ENCODE data around the gene RER1. TPM values are rescaled to one million over a fixed set of nuclear protein-coding genes. Genes with fewer than 3 reads are reported as not detected.
A peak's percentile ranks its signal among the peaks of the same experiment; 100 is the strongest.

The RER1 gene
- total and polyA plus RNA-seq, 5 donors from 2014 or later = 91.3 to 184 (median 164) TPM

- Mint-ChIP-seq H3K4me3 (no peak overlapping the region), H3K4me1 (peaks cover 0 to 58% (median 30%) of the 10 kb centered on the region in 4 donors), H3K9me3 (no peaks in the 10 kb centered on the region), H3K36me3 (peaks cover 15% of the 10 kb centered on the region), H3K27ac (peak overlapping the region in 1 of 3 donors; percentile 52), H3K27me3 (no peaks in the 10 kb centered on the region)
- no peak for DNase-seq
- H3K27me3 ChIP-seq (ENCODE audit: control insufficient read depth, insufficient read depth, low read length) = no peaks in the 10 kb centered on the region
- H3K36me3 ChIP-seq (ENCODE audit: control insufficient read depth, insufficient read depth, low read length) = peaks cover 52% of the 10 kb centered on the region
- peaks cover 32% of the 10 kb centered on the region for H3K4me1 ChIP-seq (ENCODE audit: control insufficient read depth, insufficient read depth, low read length, poor library complexity, severe bottlenecking)
- no peak for ATAC-seq (ENCODE audit: low read depth in 2 of 2)
- no peak overlapping the region for H3K27ac ChIP-seq (ENCODE audit: insufficient read depth, low read length, poor library complexity, severe bottlenecking)
- no peaks in the 10 kb centered on the region for H3K9me3 ChIP-seq (ENCODE audit: control insufficient read depth in 2 of 2, low read length in 2 of 2)
- H3K4me3 ChIP-seq (ENCODE audit: low read depth, low read length) = no peak overlapping the region
Observed at GRCh38 chr1:2394761-2395160, 3.1 kb downstream of the RER1 start.

GRCh38 chr1:2395245-2395644 lies 3.6 kb downstream of the RER1 start:
- Mint-ChIP-seq H3K27me3 (no peaks in the 10 kb centered on the region), H3K4me1 (peaks cover 0 to 53% (median 30%) of the 10 kb centered on the region in 4 donors), H3K36me3 (peaks cover 15% of the 10 kb centered on the region), H3K4me3 (peak overlapping the region in 1 of 4 donors; percentile 27), H3K27ac (peak overlapping the region in 1 of 3 donors; percentile 6), H3K9me3 (no peaks in the 10 kb centered on the region)
- H3K36me3 ChIP-seq (ENCODE audit: control insufficient read depth, insufficient read depth, low read length) = peaks cover 57% of the 10 kb centered on the region
- DNase-seq (no peak), ATAC-seq (ENCODE audit: low read depth in 2 of 2) (no peak)
- H3K27ac ChIP-seq (ENCODE audit: insufficient read depth, low read length, poor library complexity, severe bottlenecking) = no peak overlapping the region
- peaks cover 32% of the 10 kb centered on the region for H3K4me1 ChIP-seq (ENCODE audit: control insufficient read depth, insufficient read depth, low read length, poor library complexity, severe bottlenecking)
- H3K27me3 ChIP-seq (ENCODE audit: control insufficient read depth, insufficient read depth, low read length) = no peaks in the 10 kb centered on the region
- H3K9me3 ChIP-seq (ENCODE audit: control insufficient read depth in 2 of 2, low read length in 2 of 2) = no peaks in the 10 kb centered on the region
- no peak overlapping the region for H3K4me3 ChIP-seq (ENCODE audit: low read depth, low read length)

GRCh38 chr1:2396059-2396458 lies 4.4 kb downstream of the RER1 start:
- DNase-seq (no peak), ATAC-seq (ENCODE audit: low read depth in 2 of 2) (no peak)
- no peak overlapping the region for H3K27ac Mint-ChIP-seq
- H3K9me3 Mint-ChIP-seq = no peaks in the 10 kb centered on the region
- Histone ChIP-seq H3K9me3 (ENCODE audit: control insufficient read depth in 2 of 2, low read length in 2 of 2) (no peaks in the 10 kb centered on the region), H3K27ac (ENCODE audit: insufficient read depth, low read length, poor library complexity, severe bottlenecking) (no peak overlapping the region), H3K36me3 (ENCODE audit: control insufficient read depth, insufficient read depth, low read length) (peaks cover 63% of the 10 kb centered on the region), H3K4me3 (ENCODE audit: low read depth, low read length) (no peak overlapping the region), H3K4me1 (ENCODE audit: control insufficient read depth, insufficient read depth, low read length, poor library complexity, severe bottlenecking) (peaks cover 25% of the 10 kb centered on the region), H3K27me3 (ENCODE audit: control insufficient read depth, insufficient read depth, low read length) (no peaks in the 10 kb centered on the region)
- peaks cover 21% of the 10 kb centered on the region for H3K36me3 Mint-ChIP-seq
- peaks cover 0 to 51% (median 33%) of the 10 kb centered on the region in 4 donors for H3K4me1 Mint-ChIP-seq
- no peaks in the 10 kb centered on the region for H3K27me3 Mint-ChIP-seq
- no peak overlapping the region for H3K4me3 Mint-ChIP-seq

- H3K4me3 ChIP-seq (ENCODE audit: low read depth, low read length) = no peak overlapping the region
- no peaks in the 10 kb centered on the region for H3K27me3 ChIP-seq (ENCODE audit: control insufficient read depth, insufficient read depth, low read length)
- H3K27ac ChIP-seq (ENCODE audit: insufficient read depth, low read length, poor library complexity, severe bottlenecking) = no peak overlapping the region
- peaks cover 65% of the 10 kb centered on the region for H3K36me3 ChIP-seq (ENCODE audit: control insufficient read depth, insufficient read depth, low read length)
- no peak for ATAC-seq (ENCODE audit: low read depth in 2 of 2)
- Mint-ChIP-seq H3K4me3 (peak overlapping the region in 1 of 4 donors; percentile 56), H3K9me3 (no peaks in the 10 kb centered on the region), H3K27ac (peak overlapping the region in 1 of 3 donors; percentile 56), H3K4me1 (peaks cover 0 to 53% (median 33%) of the 10 kb centered on the region in 4 donors), H3K36me3 (peaks cover 21% of the 10 kb centered on the region), H3K27me3 (no peaks in the 10 kb centered on the region)
- no peaks in the 10 kb centered on the region for H3K9me3 ChIP-seq (ENCODE audit: control insufficient read depth in 2 of 2, low read length in 2 of 2)
- DNase-seq = no peak
- peaks cover 25% of the 10 kb centered on the region for H3K4me1 ChIP-seq (ENCODE audit: control insufficient read depth, insufficient read depth, low read length, poor library complexity, severe bottlenecking)
Observed at GRCh38 chr1:2396476-2396875, 4.8 kb downstream of the RER1 start.

GRCh38 chr1:2397007-2397679 lies 5.5 kb downstream of the RER1 start:
- DNase-seq (no peak), ATAC-seq (ENCODE audit: low read depth in 2 of 2) (no peak)
- Histone ChIP-seq H3K36me3 (ENCODE audit: control insufficient read depth, insufficient read depth, low read length) (peaks cover 72% of the 10 kb centered on the region), H3K4me3 (ENCODE audit: low read depth, low read length) (no peak overlapping the region), H3K27me3 (ENCODE audit: control insufficient read depth, insufficient read depth, low read length) (no peaks in the 10 kb centered on the region), H3K27ac (ENCODE audit: insufficient read depth, low read length, poor library complexity, severe bottlenecking) (no peak overlapping the region), H3K9me3 (ENCODE audit: control insufficient read depth in 2 of 2, low read length in 2 of 2) (no peaks in the 10 kb centered on the region), H3K4me1 (ENCODE audit: control insufficient read depth, insufficient read depth, low read length, poor library complexity, severe bottlenecking) (peaks cover 23% of the 10 kb centered on the region)
- Mint-ChIP-seq H3K4me1 (peaks cover 0 to 59% (median 33%) of the 10 kb centered on the region in 4 donors), H3K36me3 (peaks cover 26% of the 10 kb centered on the region), H3K27ac (no peak overlapping the region), H3K4me3 (peak overlapping the region in 2 of 4 donors; percentile 41 to 56), H3K27me3 (no peaks in the 10 kb centered on the region), H3K9me3 (no peaks in the 10 kb centered on the region)

GRCh38 chr1:2398871-2399270 lies 7.2 kb downstream of the RER1 start:
- peak overlapping the region in 2 of 3 donors; percentile 39 to 91 for H3K27ac Mint-ChIP-seq

DNA sequence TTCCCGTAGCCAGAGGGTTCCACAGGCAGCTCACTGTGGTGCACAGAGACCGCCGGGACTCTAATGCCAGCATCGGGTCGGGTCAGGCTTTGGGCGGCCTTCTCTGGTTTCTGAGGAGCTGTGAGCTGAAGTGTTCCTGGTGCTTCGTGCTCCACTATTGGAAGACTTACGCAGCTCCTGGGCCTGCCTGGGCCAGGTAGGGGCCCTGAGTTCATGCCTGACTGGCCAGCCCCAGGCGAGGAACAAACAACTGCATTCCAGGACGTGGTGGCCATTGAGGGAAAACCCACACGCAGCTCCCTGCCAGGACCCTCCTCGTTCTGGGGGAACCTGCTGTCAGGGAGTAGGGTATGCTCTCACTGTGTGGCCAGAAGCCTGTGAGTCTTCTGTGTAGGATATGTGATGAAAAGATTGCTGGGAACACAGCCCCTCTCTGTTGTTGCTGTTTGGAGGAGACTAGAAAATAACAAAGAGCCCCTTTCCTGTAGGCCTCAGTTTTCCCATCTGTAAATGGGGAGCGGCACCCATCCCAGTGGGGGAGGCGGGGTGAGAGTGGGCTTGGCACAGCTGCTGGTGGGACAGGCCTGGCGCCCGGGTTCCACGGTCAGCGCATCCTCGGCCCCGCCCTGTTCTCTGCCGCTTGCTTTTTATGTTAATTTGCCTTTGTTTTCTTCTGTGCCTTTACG lies 8.4 kb downstream of the RER1 start:
- Mint-ChIP-seq H3K36me3 (peaks cover 28% of the 10 kb centered on the region), H3K4me3 (no peak overlapping the region), H3K27me3 (no peaks in the 10 kb centered on the region), H3K9me3 (no peaks in the 10 kb centered on the region), H3K27ac (peak overlapping the region in 1 of 3 donors; percentile 38), H3K4me1 (peaks cover 0 to 32% (median 8%) of the 10 kb centered on the region in 4 donors)
- ATAC-seq (ENCODE audit: low read depth in 2 of 2) (no peak), DNase-seq (no peak)
- Histone ChIP-seq H3K9me3 (ENCODE audit: control insufficient read depth in 2 of 2, low read length in 2 of 2) (no peaks in the 10 kb centered on the region), H3K36me3 (ENCODE audit: control insufficient read depth, insufficient read depth, low read length) (peaks cover 88% of the 10 kb centered on the region), H3K27ac (ENCODE audit: insufficient read depth, low read length, poor library complexity, severe bottlenecking) (no peak overlapping the region), H3K4me1 (ENCODE audit: control insufficient read depth, insufficient read depth, low read length, poor library complexity, severe bottlenecking) (no peaks in the 10 kb centered on the region), H3K27me3 (ENCODE audit: control insufficient read depth, insufficient read depth, low read length) (no peaks in the 10 kb centered on the region), H3K4me3 (ENCODE audit: low read depth, low read length) (no peak overlapping the region)

More at GRCh38 chr1:2398871-2399270, 7.2 kb downstream of the RER1 start:
- Mint-ChIP-seq H3K9me3 (no peaks in the 10 kb centered on the region), H3K27me3 (no peaks in the 10 kb centered on the region), H3K4me1 (peaks cover 0 to 42% (median 17%) of the 10 kb centered on the region in 4 donors), H3K4me3 (no peak overlapping the region), H3K36me3 (peaks cover 28% of the 10 kb centered on the region)
- DNase-seq (no peak), ATAC-seq (ENCODE audit: low read depth in 2 of 2) (no peak)
- H3K4me1 ChIP-seq (ENCODE audit: control insufficient read depth, insufficient read depth, low read length, poor library complexity, severe bottlenecking) = peaks cover 9% of the 10 kb centered on the region
- no peaks in the 10 kb centered on the region for H3K9me3 ChIP-seq (ENCODE audit: control insufficient read depth in 2 of 2, low read length in 2 of 2)
- no peaks in the 10 kb centered on the region for H3K27me3 ChIP-seq (ENCODE audit: control insufficient read depth, insufficient read depth, low read length)
- H3K27ac ChIP-seq (ENCODE audit: insufficient read depth, low read length, poor library complexity, severe bottlenecking) = no peak overlapping the region
- no peak overlapping the region for H3K4me3 ChIP-seq (ENCODE audit: low read depth, low read length)
- H3K36me3 ChIP-seq (ENCODE audit: control insufficient read depth, insufficient read depth, low read length) = peaks cover 86% of the 10 kb centered on the region

Measured in CD4-positive, CD25-positive, alpha-beta regulatory T cell (primary cell).